HEK293T (cell line): ENCODE data around the gene ARHGAP30.
"Not testable (repeated sequence)": the region's sequence is repeated elsewhere in the genome, so short reads cannot be mapped to it uniquely, and the experiment has no call there.

Experiments used
- CTCF ChIA-PET: fragments of 350-600 bp; formaldehyde crosslinking; extraction: SDS; loops from one replicate; lab custom pipeline; 2021; ENCODE audit warnings: antibody characterized with exemption, inconsistent platforms; lab: Yijun Ruan, JAX
- POLR2A ChIA-PET: fragments of 350-600 bp; formaldehyde crosslinking; extraction: SDS; loops from one replicate; lab custom pipeline; 2020; ENCODE audit warnings: antibody characterized with exemption, inconsistent platforms; lab: Yijun Ruan, JAX
- DNase-seq: peaks from one replicate; pipeline ENCODE4 v3.0.0; 2012; ENCODE audit warnings: mixed read lengths; ENCODE audit errors: extremely low spot score
- ARNT ChIP-seq: fragments of 450-650 bp; IDR thresholded peaks from 2 replicates; pipeline ENCODE4 v1.6.1; 2017; ENCODE audit warnings: mild to moderate bottlenecking
- BHLHE40 ChIP-seq: fragments of 450-650 bp; IDR thresholded peaks from 2 replicates; pipeline ENCODE4 v1.6.1; 2016; ENCODE audit warnings: mild to moderate bottlenecking, moderate library complexity, borderline replicate concordance
- CTBP1 ChIP-seq: fragments of 450-650 bp; IDR thresholded peaks from 2 replicates; pipeline ENCODE4 v1.6.1; 2016; ENCODE audit warnings: borderline replicate concordance
- ELF4 ChIP-seq: fragments of 450-650 bp; IDR thresholded peaks from 2 replicates; pipeline ENCODE4 v1.6.1; 2017; ENCODE audit warnings: antibody characterized with exemption
- FOXA1 ChIP-seq: fragments of 450-650 bp; IDR thresholded peaks from 2 replicates; pipeline ENCODE4 v1.6.1; 2016; ENCODE audit warnings: mild to moderate bottlenecking
- FOXK2 ChIP-seq: fragments of 450-650 bp; IDR thresholded peaks from 2 replicates; pipeline ENCODE4 v1.6.1; 2016; ENCODE audit warnings: mild to moderate bottlenecking
- FOXM1 ChIP-seq: fragments of 450-650 bp; IDR thresholded peaks from 2 replicates; pipeline ENCODE4 v1.6.1; 2017; ENCODE audit warnings: mild to moderate bottlenecking, borderline replicate concordance
- HDGF ChIP-seq: fragments of 450-650 bp; IDR thresholded peaks from 2 replicates; pipeline ENCODE4 v1.6.1; 2017; ENCODE audit warnings: antibody characterized with exemption, borderline replicate concordance
- L3MBTL2 ChIP-seq: fragments of 450-650 bp; conservative IDR thresholded peaks from 2 replicates; pipeline ENCODE4 v1.6.1; 2016; ENCODE audit warnings: mild to moderate bottlenecking
- LEF1 ChIP-seq: fragments of 450-650 bp; IDR thresholded peaks from 2 replicates; pipeline ENCODE4 v1.6.1; 2017; ENCODE audit warnings: mild to moderate bottlenecking, borderline replicate concordance
- NFRKB ChIP-seq: fragments of 450-650 bp; IDR thresholded peaks from 2 replicates; pipeline ENCODE4 v1.6.1; 2016; ENCODE audit warnings: mild to moderate bottlenecking, moderate library complexity
- PKNOX1 ChIP-seq: fragments of 450-650 bp; IDR thresholded peaks from 2 replicates; pipeline ENCODE4 v1.6.1; 2016
- SP1 ChIP-seq: fragments of 450-650 bp; IDR thresholded peaks from 2 replicates; pipeline ENCODE4 v1.6.1; 2017
- SUZ12 ChIP-seq: fragments of 450-650 bp; IDR thresholded peaks from 2 replicates; pipeline ENCODE4 v1.6.1; 2016; ENCODE audit warnings: mild to moderate bottlenecking
- TARDBP ChIP-seq: fragments of 450-650 bp; IDR thresholded peaks from 2 replicates; pipeline ENCODE4 v1.6.1; 2016
- ZNF384 ChIP-seq: fragments of 450-650 bp; IDR thresholded peaks from 2 replicates; pipeline ENCODE4 v1.6.1; 2016

Gene ARHGAP30

GRCh38 chr1:161017756-161018630 is 51.7 kb downstream of the ARHGAP30 start:
- TF ChIP-seq LEF1 = no peak
- no peak for TF ChIP-seq ZNF384
- no peak for TF ChIP-seq PKNOX1
- no peak for TF ChIP-seq ARNT
- TF ChIP-seq L3MBTL2 = no peak
- no peak for TF ChIP-seq NFRKB
- no peak for TF ChIP-seq SP1
- TF ChIP-seq HDGF = no peak
- TF ChIP-seq TARDBP = no peak
- no peak for TF ChIP-seq ELF4
- no peak for DNase-seq
- CTCF ChIA-PET = interaction anchor here (1.1 to 1.3 kb wide), 2 partner anchors 53 to 99 kb away, joined by 3 read pairs; no protein-coding TSS in a partner anchor
- POLR2A ChIA-PET = interaction anchor here (1.2 kb wide), 1 partner anchor 28 kb away, joined by 3 read pairs; the partner anchor contains the start of gene USF1

GRCh38 chr1:161017181-161017580 is 52.5 kb downstream of the ARHGAP30 start:
- DNase-seq, CTCF ChIA-PET, POLR2A ChIA-PET: not testable (repeated sequence)

- POLR2A ChIA-PET, CTCF ChIA-PET, DNase-seq: not testable (repeated sequence)
Observed at GRCh38 chr1:161016683-161017082, 53.0 kb downstream of the ARHGAP30 start.

GRCh38 chr1:161013488-161014230 is 56.0 kb downstream of the ARHGAP30 start:
- CTCF ChIA-PET = interaction anchor here (1.4 kb wide), 1 partner anchor 16 kb away, joined by 4 read pairs; no protein-coding TSS in a partner anchor
- POLR2A ChIA-PET = interaction anchor here (1.1 to 1.3 kb wide), 2 partner anchors 32 to 120 kb away, joined by 3 read pairs; partner anchors contain the start of gene USF1
- no peak for DNase-seq
- TF ChIP-seq HDGF (no peak), FOXK2 (no peak), NFRKB (no peak), ARNT (no peak)

GRCh38 chr1:161013131-161013487 is 56.6 kb downstream of the ARHGAP30 start:
- POLR2A ChIA-PET = interaction anchor here (1.1 to 1.3 kb wide), 2 partner anchors 33 to 120 kb away, joined by 3 read pairs; partner anchors contain the start of gene USF1
- no peak for DNase-seq
- CTCF ChIA-PET = interaction anchor here (1.4 kb wide), 1 partner anchor 16 kb away, joined by 4 read pairs; no protein-coding TSS in a partner anchor
- TF ChIP-seq LEF1 = no peak
- TF ChIP-seq FOXK2 = no peak
- no peak for TF ChIP-seq HDGF
- TF ChIP-seq SP1 = no peak
- TF ChIP-seq FOXA1 = no peak
- TF ChIP-seq FOXM1 = no peak
- no peak for TF ChIP-seq BHLHE40
- TF ChIP-seq SUZ12 = no peak
- TF ChIP-seq ARNT = no peak
- TF ChIP-seq CTBP1 = no peak
- no peak for TF ChIP-seq NFRKB
- TF ChIP-seq TARDBP = no peak
- TF ChIP-seq PKNOX1 = no peak
- TF ChIP-seq ZNF384 = no peak
- TF ChIP-seq L3MBTL2 = no peak
- no peak for TF ChIP-seq ELF4

- DNase-seq = no peak
- TF ChIP-seq SP1 (no peak), NFRKB (no peak), FOXK2 (no peak), TARDBP (no peak), HDGF (no peak), PKNOX1 (no peak), ARNT (no peak), LEF1 (no peak), CTBP1 (no peak)
- CTCF ChIA-PET = no interaction called here
- POLR2A ChIA-PET = no interaction called here
Observed at GRCh38 chr1:161012420-161012819, 57.3 kb downstream of the ARHGAP30 start.
